ENCODE data around the gene PBX4. TPM values are rescaled to one million over a fixed set of nuclear protein-coding genes. Genes with fewer than 3 reads are reported as not detected.

Gene PBX4
- total and polyA plus RNA-seq, 2 of the 8 experiments (the other 6 are each of a cell fraction or from before 2014, with no cell fraction given) = 3.4 to 3.8 TPM

GRCh38 chr19:19635313-19635702 lies 16.8 kb upstream of the PBX4 start (continued):
- TF ChIP-seq, protein P1, sequence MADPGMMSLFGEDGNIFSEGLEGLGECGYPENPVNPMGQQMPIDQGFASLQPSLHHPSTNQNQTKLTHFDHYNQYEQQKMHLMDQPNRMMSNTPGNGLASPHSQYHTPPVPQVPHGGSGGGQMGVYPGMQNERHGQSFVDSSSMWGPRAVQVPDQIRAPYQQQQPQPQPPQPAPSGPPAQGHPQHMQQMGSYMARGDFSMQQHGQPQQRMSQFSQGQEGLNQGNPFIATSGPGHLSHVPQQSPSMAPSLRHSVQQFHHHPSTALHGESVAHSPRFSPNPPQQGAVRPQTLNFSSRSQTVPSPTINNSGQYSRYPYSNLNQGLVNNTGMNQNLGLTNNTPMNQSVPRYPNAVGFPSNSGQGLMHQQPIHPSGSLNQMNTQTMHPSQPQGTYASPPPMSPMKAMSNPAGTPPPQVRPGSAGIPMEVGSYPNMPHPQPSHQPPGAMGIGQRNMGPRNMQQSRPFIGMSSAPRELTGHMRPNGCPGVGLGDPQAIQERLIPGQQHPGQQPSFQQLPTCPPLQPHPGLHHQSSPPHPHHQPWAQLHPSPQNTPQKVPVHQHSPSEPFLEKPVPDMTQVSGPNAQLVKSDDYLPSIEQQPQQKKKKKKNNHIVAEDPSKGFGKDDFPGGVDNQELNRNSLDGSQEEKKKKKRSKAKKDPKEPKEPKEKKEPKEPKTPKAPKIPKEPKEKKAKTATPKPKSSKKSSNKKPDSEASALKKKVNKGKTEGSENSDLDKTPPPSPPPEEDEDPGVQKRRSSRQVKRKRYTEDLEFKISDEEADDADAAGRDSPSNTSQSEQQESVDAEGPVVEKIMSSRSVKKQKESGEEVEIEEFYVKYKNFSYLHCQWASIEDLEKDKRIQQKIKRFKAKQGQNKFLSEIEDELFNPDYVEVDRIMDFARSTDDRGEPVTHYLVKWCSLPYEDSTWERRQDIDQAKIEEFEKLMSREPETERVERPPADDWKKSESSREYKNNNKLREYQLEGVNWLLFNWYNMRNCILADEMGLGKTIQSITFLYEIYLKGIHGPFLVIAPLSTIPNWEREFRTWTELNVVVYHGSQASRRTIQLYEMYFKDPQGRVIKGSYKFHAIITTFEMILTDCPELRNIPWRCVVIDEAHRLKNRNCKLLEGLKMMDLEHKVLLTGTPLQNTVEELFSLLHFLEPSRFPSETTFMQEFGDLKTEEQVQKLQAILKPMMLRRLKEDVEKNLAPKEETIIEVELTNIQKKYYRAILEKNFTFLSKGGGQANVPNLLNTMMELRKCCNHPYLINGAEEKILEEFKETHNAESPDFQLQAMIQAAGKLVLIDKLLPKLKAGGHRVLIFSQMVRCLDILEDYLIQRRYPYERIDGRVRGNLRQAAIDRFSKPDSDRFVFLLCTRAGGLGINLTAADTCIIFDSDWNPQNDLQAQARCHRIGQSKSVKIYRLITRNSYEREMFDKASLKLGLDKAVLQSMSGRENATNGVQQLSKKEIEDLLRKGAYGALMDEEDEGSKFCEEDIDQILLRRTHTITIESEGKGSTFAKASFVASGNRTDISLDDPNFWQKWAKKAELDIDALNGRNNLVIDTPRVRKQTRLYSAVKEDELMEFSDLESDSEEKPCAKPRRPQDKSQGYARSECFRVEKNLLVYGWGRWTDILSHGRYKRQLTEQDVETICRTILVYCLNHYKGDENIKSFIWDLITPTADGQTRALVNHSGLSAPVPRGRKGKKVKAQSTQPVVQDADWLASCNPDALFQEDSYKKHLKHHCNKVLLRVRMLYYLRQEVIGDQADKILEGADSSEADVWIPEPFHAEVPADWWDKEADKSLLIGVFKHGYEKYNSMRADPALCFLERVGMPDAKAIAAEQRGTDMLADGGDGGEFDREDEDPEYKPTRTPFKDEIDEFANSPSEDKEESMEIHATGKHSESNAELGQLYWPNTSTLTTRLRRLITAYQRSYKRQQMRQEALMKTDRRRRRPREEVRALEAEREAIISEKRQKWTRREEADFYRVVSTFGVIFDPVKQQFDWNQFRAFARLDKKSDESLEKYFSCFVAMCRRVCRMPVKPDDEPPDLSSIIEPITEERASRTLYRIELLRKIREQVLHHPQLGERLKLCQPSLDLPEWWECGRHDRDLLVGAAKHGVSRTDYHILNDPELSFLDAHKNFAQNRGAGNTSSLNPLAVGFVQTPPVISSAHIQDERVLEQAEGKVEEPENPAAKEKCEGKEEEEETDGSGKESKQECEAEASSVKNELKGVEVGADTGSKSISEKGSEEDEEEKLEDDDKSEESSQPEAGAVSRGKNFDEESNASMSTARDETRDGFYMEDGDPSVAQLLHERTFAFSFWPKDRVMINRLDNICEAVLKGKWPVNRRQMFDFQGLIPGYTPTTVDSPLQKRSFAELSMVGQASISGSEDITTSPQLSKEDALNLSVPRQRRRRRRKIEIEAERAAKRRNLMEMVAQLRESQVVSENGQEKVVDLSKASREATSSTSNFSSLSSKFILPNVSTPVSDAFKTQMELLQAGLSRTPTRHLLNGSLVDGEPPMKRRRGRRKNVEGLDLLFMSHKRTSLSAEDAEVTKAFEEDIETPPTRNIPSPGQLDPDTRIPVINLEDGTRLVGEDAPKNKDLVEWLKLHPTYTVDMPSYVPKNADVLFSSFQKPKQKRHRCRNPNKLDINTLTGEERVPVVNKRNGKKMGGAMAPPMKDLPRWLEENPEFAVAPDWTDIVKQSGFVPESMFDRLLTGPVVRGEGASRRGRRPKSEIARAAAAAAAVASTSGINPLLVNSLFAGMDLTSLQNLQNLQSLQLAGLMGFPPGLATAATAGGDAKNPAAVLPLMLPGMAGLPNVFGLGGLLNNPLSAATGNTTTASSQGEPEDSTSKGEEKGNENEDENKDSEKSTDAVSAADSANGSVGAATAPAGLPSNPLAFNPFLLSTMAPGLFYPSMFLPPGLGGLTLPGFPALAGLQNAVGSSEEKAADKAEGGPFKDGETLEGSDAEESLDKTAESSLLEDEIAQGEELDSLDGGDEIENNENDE (IDR thresholded peaks at IDR 0.05; ENCODE audit: insufficient replicate concordance, low read length) = no peak
- TF ChIP-seq MAFK (IDR thresholded peaks at IDR 0.05; ENCODE audit: low read depth, low read length) (no peak), SUZ12 (IDR thresholded peaks at IDR 0.05; ENCODE audit: low read length) (no peak), CHD1 (IDR thresholded peaks at IDR 0.05; ENCODE audit: low read depth, low read length) (no peak), CTCF (IDR thresholded peaks at IDR 0.05; ENCODE audit: control extremely low read depth in 1 of 3, insufficient read depth in 1 of 3, low read depth in 1 of 3, low read length in 3 of 3) (no peak), RFX5 (IDR thresholded peaks at IDR 0.05; ENCODE audit: borderline replicate concordance, low read depth, low read length) (no peak), TAF7 (optimal IDR thresholded peaks at IDR 0.05; ENCODE audit: borderline replicate concordance, low read depth, low read length) (no peak), SIRT6 (IDR thresholded peaks at IDR 0.05; ENCODE audit: low read length) (no peak), CHD2 (IDR thresholded peaks at IDR 0.05; ENCODE audit: low read length) (no peak), SIX5 (IDR thresholded peaks at IDR 0.05; ENCODE audit: low read depth, low read length) (no peak)
